ENCODE measurements around the gene TSC22D1.

- TF ChIP-seq CTCF (IDR thresholded peaks at IDR 0.05; ENCODE audit: poor library complexity, severe bottlenecking) (no peak), EZH2 (IDR thresholded peaks at IDR 0.05; ENCODE audit: borderline replicate concordance, insufficient read depth, low read length, poor library complexity, severe bottlenecking) (no peak), MXI1 (conservative IDR thresholded peaks at IDR 0.05; ENCODE audit: poor library complexity, severe bottlenecking) (no peak)
- TF ChIP-seq, protein P1, sequence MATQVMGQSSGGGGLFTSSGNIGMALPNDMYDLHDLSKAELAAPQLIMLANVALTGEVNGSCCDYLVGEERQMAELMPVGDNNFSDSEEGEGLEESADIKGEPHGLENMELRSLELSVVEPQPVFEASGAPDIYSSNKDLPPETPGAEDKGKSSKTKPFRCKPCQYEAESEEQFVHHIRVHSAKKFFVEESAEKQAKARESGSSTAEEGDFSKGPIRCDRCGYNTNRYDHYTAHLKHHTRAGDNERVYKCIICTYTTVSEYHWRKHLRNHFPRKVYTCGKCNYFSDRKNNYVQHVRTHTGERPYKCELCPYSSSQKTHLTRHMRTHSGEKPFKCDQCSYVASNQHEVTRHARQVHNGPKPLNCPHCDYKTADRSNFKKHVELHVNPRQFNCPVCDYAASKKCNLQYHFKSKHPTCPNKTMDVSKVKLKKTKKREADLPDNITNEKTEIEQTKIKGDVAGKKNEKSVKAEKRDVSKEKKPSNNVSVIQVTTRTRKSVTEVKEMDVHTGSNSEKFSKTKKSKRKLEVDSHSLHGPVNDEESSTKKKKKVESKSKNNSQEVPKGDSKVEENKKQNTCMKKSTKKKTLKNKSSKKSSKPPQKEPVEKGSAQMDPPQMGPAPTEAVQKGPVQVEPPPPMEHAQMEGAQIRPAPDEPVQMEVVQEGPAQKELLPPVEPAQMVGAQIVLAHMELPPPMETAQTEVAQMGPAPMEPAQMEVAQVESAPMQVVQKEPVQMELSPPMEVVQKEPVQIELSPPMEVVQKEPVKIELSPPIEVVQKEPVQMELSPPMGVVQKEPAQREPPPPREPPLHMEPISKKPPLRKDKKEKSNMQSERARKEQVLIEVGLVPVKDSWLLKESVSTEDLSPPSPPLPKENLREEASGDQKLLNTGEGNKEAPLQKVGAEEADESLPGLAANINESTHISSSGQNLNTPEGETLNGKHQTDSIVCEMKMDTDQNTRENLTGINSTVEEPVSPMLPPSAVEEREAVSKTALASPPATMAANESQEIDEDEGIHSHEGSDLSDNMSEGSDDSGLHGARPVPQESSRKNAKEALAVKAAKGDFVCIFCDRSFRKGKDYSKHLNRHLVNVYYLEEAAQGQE (IDR thresholded peaks at IDR 0.05; ENCODE audit: borderline replicate concordance): no peak
These were observed 158.3 kb downstream of the TSC22D1 start for GRCh38 chr13:44417876-44418275.

Data from neural cell (in vitro differentiated cells).